Breast epithelium (tissue), 3 donors: Measurements from ENCODE around the gene ATG9B.

Experiments
- POLR2A ChIP-seq: fragments of 450-650 bp; IDR thresholded peaks from one replicate; pipeline ENCODE4 v1.6.1; 2016; ENCODE audit warnings: antibody characterized with exemption, mild to moderate bottlenecking, moderate library complexity
- TF ChIP-seq, protein P1 (sequence below), 3 donors: fragments of 450-650 bp; IDR thresholded peaks; one replicate each; pipeline ENCODE4 v1.5.1; 2016 to 2017; ENCODE audit warnings: antibody characterized with exemption in 3 of 3, mild to moderate bottlenecking in 3 of 3, moderate library complexity in 3 of 3

DNA sequence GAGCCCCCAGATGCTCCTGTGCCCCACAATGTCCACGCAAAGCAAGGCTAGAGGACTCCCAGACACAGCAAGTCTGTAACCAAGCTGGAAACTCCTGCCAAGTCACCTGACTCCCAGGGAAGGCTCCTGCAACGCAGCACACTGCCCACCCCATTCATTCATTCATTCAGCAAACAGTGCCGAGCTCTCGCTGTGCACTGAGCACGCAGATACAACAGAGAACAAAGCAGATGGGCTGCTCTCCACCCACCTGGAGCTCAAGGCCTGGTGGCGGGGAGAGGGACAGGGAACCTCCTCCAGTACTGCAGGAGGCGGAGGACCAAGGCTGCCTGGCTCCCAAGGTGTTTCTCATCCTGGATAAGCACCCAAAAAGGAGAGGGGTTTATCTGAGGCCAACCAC, 54.8 kb downstream of the ATG9B start:
- TF ChIP-seq POLR2A: no peak
- TF ChIP-seq, protein P1, sequence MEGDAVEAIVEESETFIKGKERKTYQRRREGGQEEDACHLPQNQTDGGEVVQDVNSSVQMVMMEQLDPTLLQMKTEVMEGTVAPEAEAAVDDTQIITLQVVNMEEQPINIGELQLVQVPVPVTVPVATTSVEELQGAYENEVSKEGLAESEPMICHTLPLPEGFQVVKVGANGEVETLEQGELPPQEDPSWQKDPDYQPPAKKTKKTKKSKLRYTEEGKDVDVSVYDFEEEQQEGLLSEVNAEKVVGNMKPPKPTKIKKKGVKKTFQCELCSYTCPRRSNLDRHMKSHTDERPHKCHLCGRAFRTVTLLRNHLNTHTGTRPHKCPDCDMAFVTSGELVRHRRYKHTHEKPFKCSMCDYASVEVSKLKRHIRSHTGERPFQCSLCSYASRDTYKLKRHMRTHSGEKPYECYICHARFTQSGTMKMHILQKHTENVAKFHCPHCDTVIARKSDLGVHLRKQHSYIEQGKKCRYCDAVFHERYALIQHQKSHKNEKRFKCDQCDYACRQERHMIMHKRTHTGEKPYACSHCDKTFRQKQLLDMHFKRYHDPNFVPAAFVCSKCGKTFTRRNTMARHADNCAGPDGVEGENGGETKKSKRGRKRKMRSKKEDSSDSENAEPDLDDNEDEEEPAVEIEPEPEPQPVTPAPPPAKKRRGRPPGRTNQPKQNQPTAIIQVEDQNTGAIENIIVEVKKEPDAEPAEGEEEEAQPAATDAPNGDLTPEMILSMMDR (IDR thresholded peaks at IDR 0.05): no peak
